Tongue (tissue), 2 donors: ENCODE measurements around the gene SLF1. TPM values are rescaled to one million over a fixed set of nuclear protein-coding genes. Genes with fewer than 3 reads are reported as not detected.

Source experiments
- DNase-seq: peaks from one replicate; pipeline ENCODE4 v3.0.0-alpha.2; 2015
- total RNA-seq: library from RNA; depleted of rRNA; stranded (reverse); fragments of >200 nt; gene quantifications from one replicate; pipeline ENCODE4 v1.2.3, GENCODE V29; 2014

SLF1 gene
- total RNA-seq, 1 donor from 2014 or later = 22.3 TPM

DNA sequence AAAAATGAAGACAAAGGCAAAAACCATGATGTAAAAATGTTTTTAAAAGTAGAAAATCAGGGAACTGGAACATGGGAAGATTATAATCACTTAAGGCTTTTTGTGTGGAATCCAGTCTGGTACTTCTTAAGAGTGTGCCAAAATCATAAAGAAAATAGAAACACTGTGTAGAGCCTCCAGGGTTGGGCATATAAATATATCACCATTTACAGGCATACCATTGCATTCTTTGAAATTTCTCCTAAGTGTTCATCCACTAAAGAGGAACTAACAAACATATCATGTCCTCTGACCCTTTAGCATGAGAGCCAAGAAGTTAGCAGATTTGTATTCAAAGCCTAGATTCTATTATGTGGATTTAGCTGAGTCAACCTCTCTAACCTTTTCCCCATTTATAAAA lies 93.3 kb downstream of the SLF1 start:
- no peak for DNase-seq

DNA sequence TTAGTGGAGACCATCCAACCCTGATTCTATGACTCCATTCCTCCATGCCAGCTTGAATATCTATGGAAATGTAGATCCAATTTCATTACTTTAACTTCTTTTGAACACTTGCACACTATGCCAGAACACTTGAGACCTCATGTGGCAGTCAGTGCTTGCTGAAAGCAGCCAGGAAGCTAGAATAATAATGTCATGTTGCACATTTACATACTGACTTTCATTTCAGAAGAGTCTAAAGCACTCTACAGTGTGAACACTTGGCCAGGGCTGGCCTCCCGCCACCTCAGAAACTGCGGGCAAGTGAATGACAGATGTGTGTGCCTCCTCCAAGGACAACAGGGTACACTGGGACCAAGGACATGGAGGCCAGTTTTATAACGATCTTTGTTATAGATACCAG lies 97.3 kb downstream of the SLF1 start:
- no peak for DNase-seq

DNA sequence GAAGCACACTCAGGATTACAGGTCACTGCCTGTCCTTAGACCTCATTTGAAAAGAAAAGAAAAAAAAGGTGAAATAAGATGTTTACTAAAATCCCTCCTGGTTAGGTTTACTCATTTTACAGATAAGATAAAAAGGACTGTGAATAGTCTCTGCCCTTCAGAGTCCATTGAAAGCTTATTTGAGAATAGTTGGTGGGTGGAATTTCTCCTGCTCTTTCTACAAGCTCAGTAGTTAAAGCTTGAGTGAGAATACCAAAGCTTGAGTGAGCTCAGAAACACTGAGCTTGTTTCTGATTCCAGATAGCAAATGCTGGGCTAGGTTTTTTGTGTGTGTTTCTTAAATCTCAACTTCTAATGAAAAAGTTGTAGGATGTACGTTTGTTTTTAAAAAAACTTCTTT lies 106.7 kb downstream of the SLF1 start:
- DNase-seq = no peak

DNA sequence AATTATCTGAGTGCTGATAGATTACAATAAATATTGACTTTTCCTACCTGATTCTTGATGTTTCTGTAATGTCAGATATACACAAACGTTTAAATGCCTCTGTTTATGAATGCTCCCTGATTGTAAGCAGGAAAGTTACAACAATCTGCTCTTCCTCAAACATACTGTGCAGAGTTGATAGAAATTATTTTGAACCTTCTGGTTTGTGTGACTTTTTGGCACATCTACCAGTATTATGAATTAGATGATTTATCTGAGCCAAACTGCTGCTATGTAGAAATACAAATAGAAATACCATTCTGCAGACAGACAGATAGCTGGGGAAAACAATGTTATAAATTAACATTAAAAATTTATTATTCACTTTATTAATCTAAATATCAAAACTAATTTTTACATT lies 113.0 kb downstream of the SLF1 start:
- no peak for DNase-seq

DNA sequence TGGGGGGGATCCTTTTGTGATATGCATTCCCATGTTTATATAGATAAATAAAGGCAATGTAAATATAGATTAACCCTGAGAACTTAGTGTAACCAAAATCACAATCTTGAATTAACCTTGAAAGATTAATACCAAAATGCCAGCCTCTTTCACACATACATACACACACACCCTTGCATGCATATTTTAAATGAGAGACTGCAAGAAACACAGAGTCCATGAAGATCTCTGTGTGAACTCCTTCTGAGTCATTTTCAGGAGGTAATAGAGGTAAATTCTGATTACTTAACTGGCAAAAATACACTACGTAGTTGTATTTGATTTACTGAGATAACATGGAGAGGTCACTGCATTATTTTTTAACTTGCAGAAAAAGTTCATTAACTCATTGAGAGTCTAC lies 118.0 kb downstream of the SLF1 start:
- no peak for DNase-seq

DNA sequence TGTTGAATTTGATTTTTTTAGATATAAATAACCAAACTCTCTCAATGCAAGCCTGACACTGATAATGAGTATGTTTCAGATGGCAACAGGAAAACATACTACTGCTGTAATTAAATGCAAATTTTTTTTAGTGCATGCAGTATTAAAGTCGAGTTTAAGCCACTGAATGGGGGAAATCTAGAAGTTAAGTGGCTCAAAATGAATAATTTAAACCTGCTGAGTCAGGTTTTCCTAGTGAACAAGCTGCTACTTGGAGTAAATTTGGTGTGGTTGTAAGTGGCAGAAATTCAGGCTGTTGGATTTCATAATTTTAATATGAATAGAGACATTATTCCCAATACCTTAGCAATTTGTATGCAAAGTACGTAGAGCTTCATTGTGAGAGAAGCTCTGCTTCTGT lies 121.8 kb downstream of the SLF1 start:
- DNase-seq = no peak

DNA sequence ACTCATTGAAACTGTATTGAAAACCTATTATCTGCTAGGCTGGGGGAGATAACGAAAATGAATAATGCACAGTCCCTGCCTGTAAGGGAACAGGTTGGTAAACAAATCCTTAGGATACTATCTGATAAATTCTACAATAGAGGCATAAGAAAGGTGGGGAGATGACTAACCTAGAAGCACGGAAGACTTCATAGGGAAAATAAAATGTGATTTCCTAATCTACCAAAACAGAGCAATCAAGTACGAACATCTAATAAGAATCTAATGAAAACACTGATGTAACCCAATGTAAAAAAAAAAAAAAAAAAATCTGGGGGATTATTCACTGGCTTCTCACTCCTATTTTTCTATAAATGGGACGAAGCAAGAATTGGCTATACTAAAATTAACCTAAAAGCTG lies 124.4 kb downstream of the SLF1 start:
- DNase-seq = no peak

DNA sequence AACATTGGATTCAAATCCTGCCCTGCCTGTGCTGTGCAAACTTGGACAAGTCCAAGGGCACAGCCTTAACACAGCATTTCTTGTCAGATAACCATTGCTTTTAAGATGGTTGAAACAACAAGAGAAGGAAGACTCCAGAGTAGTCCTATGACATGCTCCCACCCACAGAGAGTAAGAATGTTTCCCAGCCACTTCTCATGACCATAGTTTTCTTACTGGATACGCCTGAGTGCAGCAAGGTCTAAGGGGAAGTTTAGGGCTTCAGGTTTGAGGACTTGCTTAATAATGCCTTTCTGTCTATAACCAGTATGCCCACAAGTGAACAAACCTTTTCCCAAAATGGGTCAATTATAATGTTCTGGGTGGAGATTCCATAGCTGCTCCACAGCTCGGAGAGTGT lies 126.4 kb downstream of the SLF1 start:
- DNase-seq = no peak

DNA sequence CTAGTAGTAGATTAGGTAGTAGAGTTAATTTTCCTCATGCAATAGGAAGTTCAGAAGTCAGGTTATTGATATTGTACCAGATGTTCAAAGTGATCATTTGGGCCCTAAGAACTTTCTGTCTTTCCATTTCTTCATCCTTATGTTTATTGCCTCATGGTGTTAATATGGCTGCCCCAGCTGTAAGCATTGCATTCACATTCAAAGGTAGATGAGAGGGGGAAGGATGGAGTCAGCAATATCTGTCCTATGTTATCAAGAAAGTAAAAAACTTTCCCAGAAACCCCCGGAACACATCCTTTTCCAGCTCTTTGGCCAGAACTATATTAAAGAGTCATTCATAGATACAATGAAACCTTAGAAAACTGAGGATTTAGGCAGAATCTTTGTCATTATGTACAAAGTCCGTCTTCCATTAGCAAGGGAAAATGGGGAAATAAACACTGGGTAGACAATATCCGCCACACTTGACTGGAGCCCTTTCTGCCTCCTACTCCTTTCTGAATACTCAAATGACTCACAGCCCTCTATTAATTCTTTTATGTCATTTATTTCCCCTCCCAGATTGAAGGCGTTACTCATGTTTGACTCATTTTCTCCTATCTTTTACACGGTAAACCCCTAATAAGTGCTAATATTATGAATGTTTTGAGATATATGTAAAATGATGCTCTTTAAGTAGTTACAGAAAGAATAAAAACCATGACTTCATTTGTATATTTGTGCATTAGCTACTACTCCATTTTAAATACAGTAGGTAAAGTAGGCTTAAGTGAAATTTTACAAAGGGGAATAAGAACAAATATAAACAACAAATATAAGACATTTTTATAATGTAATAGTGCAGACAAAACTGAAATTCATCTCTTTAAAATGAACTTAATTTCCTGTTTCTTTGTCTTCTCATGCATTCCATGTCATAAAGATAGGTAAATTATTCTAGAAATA lies 127.6 kb downstream of the SLF1 start:
- no peak for DNase-seq

DNA sequence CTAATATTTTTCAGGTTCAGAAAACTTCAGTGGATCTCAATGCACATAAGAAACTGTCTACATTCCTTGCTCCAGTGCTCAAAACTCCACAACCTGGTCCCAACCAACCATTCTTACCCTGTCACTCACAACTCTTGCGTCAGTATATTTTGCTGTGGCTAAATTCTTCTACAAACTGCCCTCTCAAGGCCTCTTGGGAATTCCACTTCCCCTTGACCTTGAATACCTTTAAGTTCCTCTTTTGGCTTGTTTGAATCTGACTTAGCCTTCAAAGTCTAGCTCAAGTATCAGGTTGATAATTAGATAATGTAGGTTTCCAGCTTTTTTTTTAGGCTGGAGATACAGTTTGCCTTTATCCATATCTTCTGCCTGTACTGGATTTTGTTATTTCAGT lies 128.3 kb downstream of the SLF1 start:
- DNase-seq = no peak

Other genes with a start within 250 kb of the SLF1 start
- 13.1 TPM for gene KIAA0825, start 65 bp upstream of the SLF1 start, total RNA-seq